GM12878 (cell line): Measurements from ENCODE around the gene C16orf74.

ENCODE experiments used
- EZH2 ChIP-seq: IDR thresholded peaks from 2 replicates; pipeline ENCODE4 v1.6.1; 2012; ENCODE audit warnings: low read depth, mild to moderate bottlenecking, control low read depth, inconsistent platforms, low read length, borderline replicate concordance; ENCODE audit not compliant: control insufficient read depth
- MYC ChIP-seq: IDR thresholded peaks from 2 replicates; pipeline ENCODE4 v1.6.1; 2011; ENCODE audit warnings: mild to moderate bottlenecking, low read length, moderate library complexity, inconsistent platforms; ENCODE audit not compliant: insufficient read depth, insufficient replicate concordance, insufficient read length, severe bottlenecking
- RAD51 ChIP-seq: fragments of 450-650 bp; IDR thresholded peaks from 2 replicates; pipeline ENCODE4 v1.6.1; 2016; ENCODE audit warnings: moderate library complexity, mild to moderate bottlenecking, inconsistent platforms
- TAF1 ChIP-seq: IDR thresholded peaks from 2 replicates; pipeline ENCODE4 v1.6.1; 2011; ENCODE audit warnings: mild to moderate bottlenecking, low read depth, low read length, borderline replicate concordance
- TF ChIP-seq, protein P1 (sequence below), 3 experiments: IDR thresholded peaks in 2 of 3; conservative IDR thresholded peaks in 1 of 3; 2 replicates each; pipeline ENCODE4 v1.5.1; 2011; ENCODE audit warnings: low read depth in 3 of 3, low read length in 3 of 3, mild to moderate bottlenecking in 3 of 3, control low read depth in 2 of 3, moderate library complexity in 2 of 3, inconsistent platforms in 1 of 3, mixed read lengths in 1 of 3; ENCODE audit not compliant: control insufficient read depth in 2 of 3, insufficient read depth in 1 of 3; ENCODE audit errors: extremely low read depth in 1 of 3
- TF ChIP-seq, protein P2 (sequence below): IDR thresholded peaks from 2 replicates; pipeline ENCODE4 v1.6.1; 2012; ENCODE audit warnings: low read depth, low read length, improper control_type of control experiment
- TF ChIP-seq, protein P3 (sequence below): IDR thresholded peaks from 2 replicates; pipeline ENCODE4 v1.6.1; 2011; ENCODE audit warnings: low read depth, low read length, improper control_type of control experiment, borderline replicate concordance
- TF ChIP-seq, protein P4 (sequence below): fragments of 450-650 bp; IDR thresholded peaks from 2 replicates; pipeline ENCODE4 v1.6.1; 2016; ENCODE audit warnings: mild to moderate bottlenecking

DNA sequence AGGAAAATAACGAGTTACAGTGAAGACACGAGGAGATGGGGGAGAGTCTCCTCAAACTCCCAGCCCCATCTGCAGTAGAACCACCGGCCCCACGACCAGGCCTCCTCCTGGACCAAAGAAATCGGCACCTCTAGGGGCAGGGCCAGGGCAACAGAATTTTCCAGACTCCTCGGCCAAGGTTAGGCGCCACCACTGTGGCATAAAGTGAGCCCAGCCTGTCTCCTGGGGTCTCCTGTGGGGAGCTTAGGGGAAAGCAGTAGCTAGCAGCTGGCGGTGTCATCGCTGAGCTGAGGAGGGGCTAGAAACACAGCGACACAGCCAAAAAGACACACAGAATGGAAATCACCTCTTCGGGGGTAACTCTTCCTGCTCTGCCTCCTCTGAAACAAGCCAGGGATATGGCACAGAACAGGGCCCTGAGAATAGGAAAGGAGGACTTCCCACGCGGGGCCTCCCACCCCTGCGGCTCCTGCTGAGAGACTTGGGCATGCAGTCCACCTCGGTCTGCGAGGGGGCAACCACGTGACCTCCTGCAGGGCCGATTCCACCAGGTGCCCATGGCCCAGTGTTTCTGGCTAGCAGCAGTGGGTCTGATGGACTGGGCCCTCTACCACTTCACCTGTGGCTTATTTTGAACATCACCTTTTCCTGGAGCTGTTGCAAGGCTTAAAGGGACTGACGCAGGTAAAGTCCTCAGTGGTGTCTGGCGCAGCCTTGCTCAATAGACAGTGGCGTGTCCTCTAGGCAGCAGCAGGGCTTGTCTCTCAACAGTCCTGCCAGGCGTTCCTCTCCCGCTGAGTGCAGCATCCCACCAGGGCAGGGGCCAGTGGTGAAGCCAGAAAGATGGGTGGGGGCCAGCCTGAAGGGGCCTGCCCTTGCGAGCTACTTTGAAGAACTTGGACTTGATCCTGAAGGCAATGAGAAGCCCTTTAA, 55.4 kb downstream of the C16orf74 start:
- TF ChIP-seq, protein P1, sequence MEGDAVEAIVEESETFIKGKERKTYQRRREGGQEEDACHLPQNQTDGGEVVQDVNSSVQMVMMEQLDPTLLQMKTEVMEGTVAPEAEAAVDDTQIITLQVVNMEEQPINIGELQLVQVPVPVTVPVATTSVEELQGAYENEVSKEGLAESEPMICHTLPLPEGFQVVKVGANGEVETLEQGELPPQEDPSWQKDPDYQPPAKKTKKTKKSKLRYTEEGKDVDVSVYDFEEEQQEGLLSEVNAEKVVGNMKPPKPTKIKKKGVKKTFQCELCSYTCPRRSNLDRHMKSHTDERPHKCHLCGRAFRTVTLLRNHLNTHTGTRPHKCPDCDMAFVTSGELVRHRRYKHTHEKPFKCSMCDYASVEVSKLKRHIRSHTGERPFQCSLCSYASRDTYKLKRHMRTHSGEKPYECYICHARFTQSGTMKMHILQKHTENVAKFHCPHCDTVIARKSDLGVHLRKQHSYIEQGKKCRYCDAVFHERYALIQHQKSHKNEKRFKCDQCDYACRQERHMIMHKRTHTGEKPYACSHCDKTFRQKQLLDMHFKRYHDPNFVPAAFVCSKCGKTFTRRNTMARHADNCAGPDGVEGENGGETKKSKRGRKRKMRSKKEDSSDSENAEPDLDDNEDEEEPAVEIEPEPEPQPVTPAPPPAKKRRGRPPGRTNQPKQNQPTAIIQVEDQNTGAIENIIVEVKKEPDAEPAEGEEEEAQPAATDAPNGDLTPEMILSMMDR (IDR thresholded peaks at IDR 0.05 in 2 of 3, conservative IDR thresholded peaks at IDR 0.05 in 1 of 3; ENCODE audit: control insufficient read depth in 2 of 3, extremely low read depth in 1 of 3, insufficient read depth in 1 of 3, low read depth in 3 of 3, low read length in 3 of 3), result no peak
- TF ChIP-seq, protein P2, sequence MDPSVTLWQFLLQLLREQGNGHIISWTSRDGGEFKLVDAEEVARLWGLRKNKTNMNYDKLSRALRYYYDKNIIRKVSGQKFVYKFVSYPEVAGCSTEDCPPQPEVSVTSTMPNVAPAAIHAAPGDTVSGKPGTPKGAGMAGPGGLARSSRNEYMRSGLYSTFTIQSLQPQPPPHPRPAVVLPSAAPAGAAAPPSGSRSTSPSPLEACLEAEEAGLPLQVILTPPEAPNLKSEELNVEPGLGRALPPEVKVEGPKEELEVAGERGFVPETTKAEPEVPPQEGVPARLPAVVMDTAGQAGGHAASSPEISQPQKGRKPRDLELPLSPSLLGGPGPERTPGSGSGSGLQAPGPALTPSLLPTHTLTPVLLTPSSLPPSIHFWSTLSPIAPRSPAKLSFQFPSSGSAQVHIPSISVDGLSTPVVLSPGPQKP, result no peak
- TF ChIP-seq, protein P3, sequence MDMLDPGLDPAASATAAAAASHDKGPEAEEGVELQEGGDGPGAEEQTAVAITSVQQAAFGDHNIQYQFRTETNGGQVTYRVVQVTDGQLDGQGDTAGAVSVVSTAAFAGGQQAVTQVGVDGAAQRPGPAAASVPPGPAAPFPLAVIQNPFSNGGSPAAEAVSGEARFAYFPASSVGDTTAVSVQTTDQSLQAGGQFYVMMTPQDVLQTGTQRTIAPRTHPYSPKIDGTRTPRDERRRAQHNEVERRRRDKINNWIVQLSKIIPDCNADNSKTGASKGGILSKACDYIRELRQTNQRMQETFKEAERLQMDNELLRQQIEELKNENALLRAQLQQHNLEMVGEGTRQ, result no peak
- TF ChIP-seq MYC, result no peak
- no peak for TF ChIP-seq RAD51
- TF ChIP-seq, protein P4, sequence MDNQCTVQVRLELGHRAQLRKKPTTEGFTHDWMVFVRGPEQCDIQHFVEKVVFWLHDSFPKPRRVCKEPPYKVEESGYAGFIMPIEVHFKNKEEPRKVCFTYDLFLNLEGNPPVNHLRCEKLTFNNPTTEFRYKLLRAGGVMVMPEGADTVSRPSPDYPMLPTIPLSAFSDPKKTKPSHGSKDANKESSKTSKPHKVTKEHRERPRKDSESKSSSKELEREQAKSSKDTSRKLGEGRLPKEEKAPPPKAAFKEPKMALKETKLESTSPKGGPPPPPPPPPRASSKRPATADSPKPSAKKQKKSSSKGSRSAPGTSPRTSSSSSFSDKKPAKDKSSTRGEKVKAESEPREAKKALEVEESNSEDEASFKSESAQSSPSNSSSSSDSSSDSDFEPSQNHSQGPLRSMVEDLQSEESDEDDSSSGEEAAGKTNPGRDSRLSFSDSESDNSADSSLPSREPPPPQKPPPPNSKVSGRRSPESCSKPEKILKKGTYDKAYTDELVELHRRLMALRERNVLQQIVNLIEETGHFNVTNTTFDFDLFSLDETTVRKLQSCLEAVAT, result no peak
- no peak for TF ChIP-seq EZH2
- no peak for TF ChIP-seq TAF1
